Measurements from ENCODE around the gene AUTS2. TPM values are rescaled to one million over a fixed set of nuclear protein-coding genes. Genes with fewer than 3 reads are reported as not detected.

The AUTS2 gene
- total and polyA plus RNA-seq, 2 of the 8 experiments (the other 6 are each of a cell fraction or from before 2014, with no cell fraction given), result 25.9 to 101 TPM

DNA sequence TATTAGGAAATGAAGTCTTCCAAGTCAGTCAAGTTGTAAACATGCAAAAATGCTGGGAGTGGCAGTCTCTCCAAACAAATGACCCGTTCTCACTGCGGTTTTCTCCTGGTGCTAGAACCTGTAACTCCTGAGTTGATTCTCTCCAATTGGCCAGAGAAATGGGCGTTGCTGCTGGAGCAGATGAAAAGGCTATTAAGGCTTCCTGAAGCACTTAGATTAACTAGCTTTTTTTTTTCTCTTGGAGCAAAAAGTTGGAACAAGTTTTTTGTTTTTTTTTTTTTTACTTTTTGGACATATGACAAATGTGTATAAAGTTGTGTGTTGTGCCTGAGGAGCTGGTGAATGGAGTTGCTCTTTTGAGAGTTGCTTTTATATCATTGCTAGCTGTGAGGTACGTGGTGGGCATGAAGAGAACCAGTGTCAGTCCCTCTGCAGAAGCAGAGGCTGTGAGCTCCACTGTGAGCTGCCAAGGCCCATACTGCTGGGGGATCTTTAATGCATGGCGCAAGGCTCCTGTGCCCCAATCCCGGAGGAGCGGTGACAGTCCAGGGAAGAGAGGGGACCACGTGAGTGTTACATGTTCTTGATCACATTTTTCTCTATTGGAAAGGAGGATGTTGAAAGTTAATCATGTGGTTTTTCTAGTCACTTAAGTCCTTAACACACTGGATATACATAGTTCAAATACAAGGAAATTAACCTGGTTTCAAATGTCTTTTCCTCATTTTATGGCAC, 1140.0 kb downstream of the AUTS2 start:
- Histone ChIP-seq H3K23me2 (ENCODE audit: low read depth, low read length) (no peaks in the 10 kb centered on the region; the same call in 1 of the 2 replicates), H2AFZ (ENCODE audit: low read length) (no peak overlapping the region), H3K14ac (ENCODE audit: insufficient read length) (no peak overlapping the region), H4K8ac (ENCODE audit: extremely low read depth, insufficient read depth, low read length) (no peak overlapping the region), H2BK5ac (ENCODE audit: low read depth, low read length) (no peak overlapping the region), H3K9me3 (ENCODE audit: insufficient read depth in 2 of 2, low read depth in 1 of 2, low read length in 1 of 2) (no peaks in the 10 kb centered on the region), H3K4me2 (ENCODE audit: insufficient read depth in 1 of 2, low read depth in 2 of 2, low read length in 2 of 2) (peak overlapping the region in 1 of 2 experiments; percentile 35; a peak in 2 of 4 replicates), H2BK20ac (ENCODE audit: low read length) (no peak overlapping the region), H4K5ac (ENCODE audit: insufficient read length, low read depth, low read length) (no peak overlapping the region), H3K23ac (ENCODE audit: insufficient read length) (no peak overlapping the region), H3K27ac (ENCODE audit: low read depth, low read length) (no peak overlapping the region), H2BK15ac (ENCODE audit: low read length) (no peak overlapping the region), H3K18ac (ENCODE audit: extremely low read depth, low read length) (no peak overlapping the region), H3K4ac (replicated peaks; ENCODE audit: insufficient read length, low read depth, low read length) (no peak overlapping the region), H4K20me1 (replicated peaks in 1 of 2; ENCODE audit: control insufficient read depth in 1 of 2, insufficient read depth in 2 of 2, low read length in 2 of 2) (peaks cover 19 to 30% of the 10 kb centered on the region in 2 experiments), H3K27me3 (replicated peaks in 1 of 4; ENCODE audit: control insufficient read depth in 3 of 4, extremely low read depth in 1 of 4, insufficient read depth in 3 of 4, low read length in 3 of 4) (no peaks in the 10 kb centered on the region), H2BK120ac (replicated peaks; ENCODE audit: low read depth, low read length) (peak overlapping the region; percentile 47), H3K4me3 (ENCODE audit: extremely low read depth in 1 of 4, insufficient read depth in 2 of 4, low read depth in 3 of 4, low read length in 4 of 4) (no peak overlapping the region), H4K91ac (replicated peaks; ENCODE audit: insufficient read length, low read length) (no peak overlapping the region), H3K79me1 (ENCODE audit: low read depth, low read length) (peaks cover 15% of the 10 kb centered on the region), H3K4me1 (replicated peaks in 1 of 4; ENCODE audit: control insufficient read depth in 3 of 4, insufficient read depth in 4 of 4, low read length in 3 of 4) (peaks cover 4 to 37% (median 12%) of the 10 kb centered on the region in 4 experiments), H3K56ac (replicated peaks; ENCODE audit: insufficient read length, low read depth, low read length) (no peak overlapping the region), H3K36me3 (ENCODE audit: control insufficient read depth in 2 of 4, insufficient read depth in 4 of 4, low read length in 3 of 4) (peaks cover 0 to 5% (median 0%) of the 10 kb centered on the region in 4 experiments; a peak in 1 of 8 replicates), H3K79me2 (ENCODE audit: control insufficient read depth in 1 of 2, insufficient read depth in 2 of 2, low read length in 2 of 2) (peaks cover 10 to 97% of the 10 kb centered on the region in 2 experiments), H3K9ac (replicated peaks in 1 of 4; ENCODE audit: extremely low read depth in 1 of 4, low read depth in 3 of 4, low read length in 3 of 4) (no peak overlapping the region), H2BK12ac (ENCODE audit: low read depth, low read length) (no peak overlapping the region), H2AK5ac (ENCODE audit: low read depth, low read length) (no peak overlapping the region)
- 84% methylated on average over 8 of the region's 8 CpGs; no CpG with 5 or more reads in 1 of the 2 experiments for WGBS, 2 experiments (ENCODE audit: extremely low coverage in 1 of 2, insufficient coverage in 1 of 2, insufficient read length in 1 of 2, insufficient replicate concordance in 2 of 2, low coverage in 1 of 2, low lambda C conversion rate in 2 of 2, missing lambda C conversion rate in 1 of 2)
- POLR2A ChIA-PET (ENCODE audit: partially characterized antibody), result no interaction called here
- CTCF ChIA-PET (ENCODE audit: partially characterized antibody), result interaction anchor here (1.2 kb wide), 1 partner anchor 43 kb away, joined by 4 read pairs; no protein-coding TSS in a partner anchor
- TF ChIP-seq RAD21 (IDR thresholded peaks at IDR 0.05 in 1 of 2, conservative IDR thresholded peaks at IDR 0.05 in 1 of 2; ENCODE audit: low read depth in 2 of 2, low read length in 2 of 2), result peak; percentile 14 to 43; a peak in 2 of 4 replicates
- no peak for TF ChIP-seq BACH1 (IDR thresholded peaks at IDR 0.05; ENCODE audit: low read length)
- FAIRE-seq, result peak; percentile 63
- no peak for DNase-seq (ENCODE audit: low read depth in 1 of 2, low spot score in 2 of 2)
